ENCODE data around the gene RPS18. TPM values are rescaled to one million over a fixed set of nuclear protein-coding genes. Genes with fewer than 3 reads are reported as not detected.

The RPS18 gene
- total and polyA plus RNA-seq, 9 of the 15 experiments (the other 6 are each of a cell fraction or from before 2014, with no cell fraction given) = 5,023 to 17,516 (median 8,131) TPM

GRCh38 chr6:33317669-33318425 lies 46.0 kb downstream of the RPS18 start, which contains the start of gene ZBTB22 (continued):
- TF ChIP-seq ZFP30 (CRISPR knock-in tag; IDR thresholded peaks at IDR 0.05; ENCODE audit: borderline replicate concordance) (no peak), ZBTB2 (IDR thresholded peaks at IDR 0.05) (no peak; the same call in 1 of the 2 replicates), SMARCA5 (IDR thresholded peaks at IDR 0.05) (peak; percentile 79; the same call in 1 of the 2 replicates), RBM17 (IDR thresholded peaks at IDR 0.05; ENCODE audit: borderline replicate concordance, low read depth, low read length) (no peak), NCOA4 (IDR thresholded peaks at IDR 0.05; ENCODE audit: partially characterized antibody) (no peak), MXI1 (IDR thresholded peaks at IDR 0.05; ENCODE audit: low read depth, low read length) (peak; percentile 55), ZNF277 (CRISPR knock-in tag; IDR thresholded peaks at IDR 0.05; ENCODE audit: borderline replicate concordance) (no peak), E2F8 (IDR thresholded peaks at IDR 0.05; ENCODE audit: low read depth, partially characterized antibody) (no peak), JUND (IDR thresholded peaks at IDR 0.05; ENCODE audit: borderline replicate concordance, low read depth, low read length) (peak; percentile 45; the same call in 1 of the 2 replicates), JUND (tag; IDR thresholded peaks at IDR 0.05; ENCODE audit: borderline replicate concordance, low read depth, low read length) (no peak; the same call in 2 of the 3 replicates), ZNF23 (CRISPR knock-in tag; IDR thresholded peaks at IDR 0.05) (no peak), ZNF232 (CRISPR knock-in tag; IDR thresholded peaks at IDR 0.05) (no peak)
- TF ChIP-seq, protein P1, sequence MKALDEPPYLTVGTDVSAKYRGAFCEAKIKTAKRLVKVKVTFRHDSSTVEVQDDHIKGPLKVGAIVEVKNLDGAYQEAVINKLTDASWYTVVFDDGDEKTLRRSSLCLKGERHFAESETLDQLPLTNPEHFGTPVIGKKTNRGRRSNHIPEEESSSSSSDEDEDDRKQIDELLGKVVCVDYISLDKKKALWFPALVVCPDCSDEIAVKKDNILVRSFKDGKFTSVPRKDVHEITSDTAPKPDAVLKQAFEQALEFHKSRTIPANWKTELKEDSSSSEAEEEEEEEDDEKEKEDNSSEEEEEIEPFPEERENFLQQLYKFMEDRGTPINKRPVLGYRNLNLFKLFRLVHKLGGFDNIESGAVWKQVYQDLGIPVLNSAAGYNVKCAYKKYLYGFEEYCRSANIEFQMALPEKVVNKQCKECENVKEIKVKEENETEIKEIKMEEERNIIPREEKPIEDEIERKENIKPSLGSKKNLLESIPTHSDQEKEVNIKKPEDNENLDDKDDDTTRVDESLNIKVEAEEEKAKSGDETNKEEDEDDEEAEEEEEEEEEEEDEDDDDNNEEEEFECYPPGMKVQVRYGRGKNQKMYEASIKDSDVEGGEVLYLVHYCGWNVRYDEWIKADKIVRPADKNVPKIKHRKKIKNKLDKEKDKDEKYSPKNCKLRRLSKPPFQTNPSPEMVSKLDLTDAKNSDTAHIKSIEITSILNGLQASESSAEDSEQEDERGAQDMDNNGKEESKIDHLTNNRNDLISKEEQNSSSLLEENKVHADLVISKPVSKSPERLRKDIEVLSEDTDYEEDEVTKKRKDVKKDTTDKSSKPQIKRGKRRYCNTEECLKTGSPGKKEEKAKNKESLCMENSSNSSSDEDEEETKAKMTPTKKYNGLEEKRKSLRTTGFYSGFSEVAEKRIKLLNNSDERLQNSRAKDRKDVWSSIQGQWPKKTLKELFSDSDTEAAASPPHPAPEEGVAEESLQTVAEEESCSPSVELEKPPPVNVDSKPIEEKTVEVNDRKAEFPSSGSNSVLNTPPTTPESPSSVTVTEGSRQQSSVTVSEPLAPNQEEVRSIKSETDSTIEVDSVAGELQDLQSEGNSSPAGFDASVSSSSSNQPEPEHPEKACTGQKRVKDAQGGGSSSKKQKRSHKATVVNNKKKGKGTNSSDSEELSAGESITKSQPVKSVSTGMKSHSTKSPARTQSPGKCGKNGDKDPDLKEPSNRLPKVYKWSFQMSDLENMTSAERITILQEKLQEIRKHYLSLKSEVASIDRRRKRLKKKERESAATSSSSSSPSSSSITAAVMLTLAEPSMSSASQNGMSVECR (CRISPR knock-in tag; IDR thresholded peaks at IDR 0.05) = no peak

Measured in K562 (cell line).